H7 (cell line): ENCODE results near the gene ABCD1. TPM values are rescaled to one million over a fixed set of nuclear protein-coding genes. Genes with fewer than 3 reads are reported as not detected.
"Not testable (repeated sequence)": the region's sequence is repeated elsewhere in the genome, so short reads cannot be mapped to it uniquely, and the experiment has no call there.

Experiments used
- DNase-seq: peaks from one replicate; pipeline ENCODE4 v3.0.0; 2012
- H3K27me3 ChIP-seq: 2 replicates; pipeline ENCODE4 v1.6.0; 2011; ENCODE audit warnings: mild to moderate bottlenecking, low read length; ENCODE audit not compliant: control insufficient read depth, insufficient read depth
- H3K36me3 ChIP-seq: replicated peaks from 2 replicates; pipeline ENCODE4 v1.5.1; 2011; ENCODE audit warnings: low read length; ENCODE audit not compliant: control insufficient read depth, insufficient read depth
- H3K4me3 ChIP-seq: 2 replicates; pipeline ENCODE4 v1.5.1; 2011; ENCODE audit warnings: low read depth, mild to moderate bottlenecking, control low read depth, low read length, moderate library complexity; ENCODE audit not compliant: insufficient read depth
- total RNA-seq: library from RNA; depleted of rRNA; stranded (reverse); fragments of >200 nt; shearing (Covaris generic); gene quantifications from 2 replicates; pipeline ENCODE4 v1.2.3, GENCODE V29; 2014

ABCD1 gene
- total RNA-seq, 1 experiment from 2014 or later: 17.1 TPM

DNA sequence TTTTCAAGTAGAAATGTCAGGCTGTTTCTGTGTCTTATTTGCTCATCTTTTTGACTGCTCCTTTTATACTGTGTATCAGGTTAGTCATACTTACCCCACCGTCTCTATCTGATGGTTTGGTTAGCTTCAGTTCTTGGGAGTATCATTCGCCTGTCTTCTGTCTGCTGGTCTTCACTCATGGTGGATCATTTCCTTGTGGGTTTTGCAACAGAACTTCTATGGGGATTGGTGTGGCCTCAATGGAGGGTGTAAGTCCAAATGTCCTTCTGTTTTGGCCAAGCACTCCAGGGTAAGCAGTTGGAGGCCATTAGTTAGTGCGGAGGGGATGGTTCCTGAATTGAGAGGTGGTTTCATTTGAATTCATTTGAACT, 7.2 kb downstream of the ABCD1 start:
- Histone ChIP-seq H3K36me3 (no peaks in the 10 kb centered on the region), H3K4me3 (no peak overlapping the region), H3K27me3 (no peaks in the 10 kb centered on the region)
- no peak for DNase-seq

DNA sequence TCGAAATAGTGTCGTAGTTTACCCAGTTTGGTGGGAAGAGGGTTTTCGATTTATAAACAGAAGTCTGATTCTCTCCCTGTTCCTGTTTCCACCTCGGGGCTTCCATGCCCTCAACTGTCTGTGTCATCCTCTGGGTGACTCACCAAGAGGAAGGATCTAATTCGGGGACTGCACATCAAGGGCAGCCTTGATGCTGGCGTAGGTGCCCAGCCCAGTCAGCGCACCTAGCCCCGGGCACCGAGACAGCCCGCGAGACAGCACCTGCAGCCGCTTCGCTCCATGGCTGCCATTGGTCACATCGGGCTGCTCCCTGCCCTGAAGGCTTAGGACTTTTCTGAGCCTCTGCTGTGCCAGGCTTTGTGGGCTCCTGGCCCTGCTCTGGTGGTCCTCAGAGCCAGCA, 7.7 kb downstream of the ABCD1 start:
- H3K36me3 ChIP-seq: no peaks in the 10 kb centered on the region
- no peaks in the 10 kb centered on the region for H3K27me3 ChIP-seq
- no peak overlapping the region for H3K4me3 ChIP-seq
- DNase-seq: peak; percentile 38

DNA sequence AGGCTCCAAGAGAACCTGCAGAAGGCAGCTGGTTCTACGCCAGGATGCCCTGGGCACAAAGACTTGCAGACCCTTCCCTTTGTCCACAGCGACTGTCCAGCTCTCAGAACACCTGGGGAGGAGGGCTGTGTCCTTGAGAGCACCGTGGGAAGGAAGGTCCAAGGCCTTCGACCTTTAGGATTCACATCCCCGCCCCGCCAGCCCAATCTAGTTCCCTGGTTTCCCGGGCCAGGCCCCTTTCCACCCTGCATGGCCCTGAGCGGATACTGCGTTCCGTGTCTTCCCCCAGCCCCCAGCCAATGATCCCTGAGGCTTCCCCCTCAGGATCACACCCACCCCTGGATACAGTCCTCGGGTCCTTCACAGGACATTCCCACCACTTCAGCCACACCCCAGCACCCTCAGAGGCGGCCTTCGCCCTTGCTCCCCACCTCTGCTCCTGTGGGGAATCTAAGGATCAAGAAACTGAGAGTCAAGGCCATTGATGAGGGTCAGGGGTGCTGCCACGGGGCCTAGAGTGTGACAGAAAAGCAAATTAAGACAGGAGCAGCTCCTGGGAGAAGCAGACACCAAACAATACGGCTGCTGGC, 9.1 kb downstream of the ABCD1 start:
- Histone ChIP-seq H3K27me3 (no peaks in the 10 kb centered on the region), H3K4me3 (no peak overlapping the region), H3K36me3 (no peaks in the 10 kb centered on the region)
- peak; percentile 37 for DNase-seq

DNA sequence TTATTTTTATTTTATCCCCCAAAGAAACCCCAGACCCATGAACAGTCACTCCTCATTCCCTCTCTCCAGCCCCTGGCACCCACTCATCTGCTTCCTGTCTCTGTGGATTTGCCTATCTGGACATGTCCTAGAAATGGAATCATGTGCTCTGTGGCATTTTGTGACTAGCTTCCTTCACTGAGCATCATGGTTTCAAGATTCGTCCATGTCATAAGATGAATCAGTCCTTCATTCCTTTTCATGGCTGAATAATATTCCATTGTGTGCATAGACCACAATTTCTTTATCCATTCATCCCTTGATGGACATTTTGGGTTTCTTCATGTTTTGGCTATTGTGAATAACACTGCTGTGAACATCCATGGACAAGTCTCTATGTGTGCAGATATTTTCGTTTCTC, 10.2 kb downstream of the ABCD1 start:
- Histone ChIP-seq H3K27me3 (no peaks in the 10 kb centered on the region), H3K36me3 (no peaks in the 10 kb centered on the region), H3K4me3 (no peak overlapping the region)
- no peak for DNase-seq

DNA sequence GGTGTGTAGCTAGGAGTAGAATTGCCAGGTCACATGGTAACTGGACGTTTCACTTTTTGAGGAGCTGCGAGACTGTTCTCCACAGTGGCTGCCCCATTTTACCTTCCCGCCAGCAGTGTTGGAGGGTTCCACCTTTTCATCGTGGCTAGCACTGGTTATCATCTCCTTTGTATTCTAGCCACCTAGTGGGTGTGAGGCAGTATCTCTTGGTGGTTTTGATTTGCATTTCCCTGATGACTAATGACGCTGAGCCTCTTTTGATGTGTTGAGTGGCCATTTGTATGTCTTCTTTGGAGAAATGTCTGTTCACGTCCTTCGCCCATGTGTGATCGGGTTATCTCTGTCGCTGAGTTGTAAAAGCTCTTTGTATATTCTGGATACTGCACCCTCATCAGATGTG, 10.6 kb downstream of the ABCD1 start:
- DNase-seq: peak; percentile 62
- no peak overlapping the region for H3K4me3 ChIP-seq
- no peaks in the 10 kb centered on the region for H3K27me3 ChIP-seq
- no peaks in the 10 kb centered on the region for H3K36me3 ChIP-seq

DNA sequence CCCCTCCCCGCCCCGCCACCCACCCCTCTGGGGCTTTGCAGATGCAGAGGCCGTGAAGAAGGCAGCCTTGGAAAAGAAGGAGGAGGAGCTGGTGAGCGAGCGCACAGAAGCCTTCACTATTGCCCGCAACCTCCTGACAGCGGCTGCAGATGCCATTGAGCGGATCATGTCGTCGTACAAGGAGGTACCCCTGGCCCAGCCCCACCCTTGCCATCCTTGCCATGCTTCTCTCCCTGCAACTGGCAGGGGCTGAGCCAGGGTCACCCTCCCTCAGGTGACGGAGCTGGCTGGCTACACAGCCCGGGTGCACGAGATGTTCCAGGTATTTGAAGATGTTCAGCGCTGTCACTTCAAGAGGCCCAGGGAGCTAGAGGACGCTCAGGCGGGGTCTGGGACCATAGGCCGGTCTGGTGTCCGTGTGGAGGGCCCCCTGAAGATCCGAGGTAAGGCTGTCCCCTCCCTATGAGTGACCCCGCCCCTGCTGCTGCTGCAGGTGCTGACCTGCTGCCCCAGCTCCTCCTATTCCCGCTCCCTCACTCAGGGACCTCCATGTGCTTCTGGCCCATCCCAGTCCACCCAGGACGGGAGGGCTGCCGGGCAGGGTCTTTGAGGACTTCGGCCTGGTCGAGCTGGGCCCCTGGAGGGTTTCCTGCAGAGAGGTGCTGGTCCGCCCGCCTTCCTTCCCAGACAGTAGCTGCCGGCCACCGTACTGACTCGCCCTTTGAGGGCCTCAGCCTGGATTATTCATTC, 11.6 kb downstream of the ABCD1 start:
- no peaks in the 10 kb centered on the region for H3K36me3 ChIP-seq
- no peak overlapping the region for H3K4me3 ChIP-seq
- H3K27me3 ChIP-seq: no peaks in the 10 kb centered on the region
- peak; percentile 64 for DNase-seq

DNA sequence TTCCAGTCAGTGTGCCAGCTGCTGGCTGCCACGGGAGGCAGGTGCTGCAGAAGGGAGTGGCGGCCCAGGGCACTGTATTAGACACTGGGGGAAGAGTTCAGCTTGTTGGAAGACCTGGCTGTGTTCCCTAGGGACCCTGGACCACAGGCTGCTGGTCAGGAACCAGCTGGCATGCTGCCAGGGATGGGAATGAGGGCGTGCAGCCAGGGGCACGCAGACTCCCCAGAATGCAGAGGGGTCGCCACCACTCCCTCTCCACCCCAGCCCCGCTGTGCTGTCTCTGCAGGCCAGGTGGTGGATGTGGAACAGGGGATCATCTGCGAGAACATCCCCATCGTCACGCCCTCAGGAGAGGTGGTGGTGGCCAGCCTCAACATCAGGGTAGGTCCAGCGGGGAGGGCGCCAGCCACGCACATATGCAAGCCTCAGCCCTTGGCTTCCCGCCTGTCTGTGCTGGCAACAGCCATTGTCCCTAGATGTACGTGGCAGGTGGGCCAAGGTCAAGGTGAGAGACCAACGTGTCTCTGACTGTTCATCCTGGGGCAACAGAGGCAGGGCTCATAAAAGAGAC, 12.3 kb downstream of the ABCD1 start:
- Histone ChIP-seq H3K27me3 (no peaks in the 10 kb centered on the region), H3K4me3 (no peak overlapping the region), H3K36me3 (no peaks in the 10 kb centered on the region)
- peak; percentile 42 for DNase-seq

GRCh38 chrX:153738056-153738605, 13.5 kb downstream of the ABCD1 start:
- no peaks in the 10 kb centered on the region for H3K36me3 ChIP-seq
- peak; percentile 49 for DNase-seq
- no peak overlapping the region for H3K4me3 ChIP-seq
- H3K27me3 ChIP-seq: no peaks in the 10 kb centered on the region

DNA sequence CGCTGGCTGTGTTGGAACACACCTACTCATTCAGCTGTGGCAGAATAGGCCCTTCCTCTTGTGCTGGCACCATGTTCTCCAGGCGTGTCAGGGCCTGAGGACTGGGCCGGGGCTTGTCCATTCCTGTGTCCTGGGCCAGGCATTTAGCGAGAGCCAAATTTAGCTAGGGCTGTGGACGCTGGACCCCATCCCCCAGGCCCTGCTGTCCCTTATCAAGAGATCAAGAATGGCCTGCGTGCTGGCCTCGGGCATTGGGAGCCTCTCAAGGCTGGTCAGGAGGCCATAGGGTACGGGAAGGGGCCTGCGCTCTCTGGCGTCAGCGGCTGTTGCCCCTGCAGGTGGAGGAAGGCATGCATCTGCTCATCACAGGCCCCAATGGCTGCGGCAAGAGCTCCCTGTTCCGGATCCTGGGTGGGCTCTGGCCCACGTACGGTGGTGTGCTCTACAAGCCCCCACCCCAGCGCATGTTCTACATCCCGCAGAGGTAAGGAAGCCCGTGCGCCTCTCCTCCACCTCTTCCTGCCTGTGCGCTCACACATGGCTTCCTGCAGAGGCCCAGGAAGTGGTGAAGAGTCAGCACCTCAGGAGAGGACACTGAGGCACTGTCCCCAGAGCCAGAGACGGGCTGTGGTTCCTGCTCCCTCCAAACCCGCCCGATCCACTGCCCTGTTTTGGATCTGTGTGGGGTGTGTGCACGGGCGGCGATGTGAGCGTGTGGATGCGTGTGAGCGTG, 15.3 kb downstream of the ABCD1 start:
- H3K4me3 ChIP-seq: no peak overlapping the region
- H3K27me3 ChIP-seq: no peaks in the 10 kb centered on the region
- H3K36me3 ChIP-seq: no peaks in the 10 kb centered on the region
- DNase-seq: peak; percentile 59

- H3K27me3 ChIP-seq: no peaks in the 10 kb centered on the region
- H3K4me3 ChIP-seq: no peak overlapping the region
- no peaks in the 10 kb centered on the region for H3K36me3 ChIP-seq
- peak; percentile 27 for DNase-seq
Measured at GRCh38 chrX:153740631-153741222, 16.1 kb downstream of the ABCD1 start.

GRCh38 chrX:153741446-153741845, 16.8 kb downstream of the ABCD1 start:
- H3K36me3 ChIP-seq: no peaks in the 10 kb centered on the region
- DNase-seq: peak; percentile 13

GRCh38 chrX:153742111-153742510, 17.5 kb downstream of the ABCD1 start:
- not testable (repeated sequence) for H3K4me3 ChIP-seq, H3K36me3 ChIP-seq, H3K27me3 ChIP-seq
- peak; percentile 6 for DNase-seq

More at GRCh38 chrX:153741446-153741845, 16.8 kb downstream of the ABCD1 start:
- H3K27me3 ChIP-seq: no peaks in the 10 kb centered on the region
- H3K4me3 ChIP-seq: no peak overlapping the region

DNA sequence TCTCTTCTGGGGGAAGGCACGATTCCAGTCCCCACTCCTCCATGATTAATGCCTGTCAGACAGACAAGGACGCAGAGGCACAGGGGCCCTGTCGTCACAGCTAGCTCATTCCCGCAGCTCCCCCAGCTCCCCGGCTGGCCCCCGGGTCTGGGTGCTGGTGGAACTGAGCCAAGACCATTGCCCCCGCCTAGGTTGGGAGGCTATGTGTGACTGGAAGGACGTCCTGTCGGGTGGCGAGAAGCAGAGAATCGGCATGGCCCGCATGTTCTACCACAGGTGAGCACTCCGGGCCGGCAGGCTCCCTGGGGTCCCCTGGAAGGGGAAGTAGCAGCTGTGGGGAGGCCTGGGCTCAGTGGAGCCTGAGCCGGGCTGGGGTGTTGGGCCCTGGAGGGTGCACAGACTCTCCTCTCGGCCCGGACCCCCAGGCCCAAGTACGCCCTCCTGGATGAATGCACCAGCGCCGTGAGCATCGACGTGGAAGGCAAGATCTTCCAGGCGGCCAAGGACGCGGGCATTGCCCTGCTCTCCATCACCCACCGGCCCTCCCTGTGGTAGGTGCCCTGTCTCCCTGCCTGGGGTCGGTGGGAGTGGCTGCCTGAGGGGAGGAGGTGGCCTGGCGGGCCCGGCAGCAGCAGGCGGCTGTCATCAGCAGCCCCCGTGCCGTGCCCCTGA, 18.3 kb downstream of the ABCD1 start:
- H3K4me3 ChIP-seq, H3K36me3 ChIP-seq, H3K27me3 ChIP-seq: not testable (repeated sequence)
- peak; percentile 12 for DNase-seq
